HPDE6-E6E7 (cell line): ENCODE data around the gene CAMTA2.
A peak's percentile ranks its signal among the peaks of the same experiment; 100 is the strongest.

Experiments
- DNase-seq: peaks from one replicate; pipeline ENCODE4 v3.0.0; 2011; ENCODE audit warnings: missing footprints; ENCODE audit errors: extremely low spot score

The CAMTA2 gene

DNA sequence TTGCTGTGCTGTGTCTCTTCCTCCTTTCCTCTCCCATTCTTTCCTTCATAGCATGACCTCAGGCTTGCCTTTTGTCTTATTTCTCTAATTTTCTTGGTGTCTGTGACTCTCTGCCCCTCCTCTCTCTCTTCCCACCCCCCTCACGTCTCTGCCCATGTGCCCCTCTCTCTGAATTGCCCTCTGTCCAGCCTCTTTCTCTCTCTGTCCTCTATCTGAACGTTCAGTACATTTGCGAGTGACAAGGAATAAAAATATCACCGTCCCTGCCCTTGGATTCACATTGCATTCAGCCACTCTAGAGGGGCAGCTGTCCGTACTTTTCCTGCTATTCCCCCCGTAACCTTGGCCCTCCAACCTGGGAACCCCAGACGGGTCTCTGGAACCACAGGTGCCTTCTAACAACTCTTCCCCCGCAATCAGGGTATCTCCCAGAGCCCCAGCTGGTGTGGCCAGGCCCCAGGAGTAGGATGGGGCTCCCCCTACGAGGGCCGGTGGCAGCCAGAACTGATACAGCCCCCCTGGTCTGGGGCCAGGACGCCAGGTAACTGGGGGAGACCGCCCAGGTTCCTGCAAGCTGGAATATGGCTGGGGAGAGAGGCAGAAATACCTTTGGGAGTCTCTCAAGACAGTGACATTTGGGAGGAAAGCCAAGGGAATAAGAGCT is 12.1 kb upstream of the CAMTA2 start:
- DNase-seq: no peak

DNA sequence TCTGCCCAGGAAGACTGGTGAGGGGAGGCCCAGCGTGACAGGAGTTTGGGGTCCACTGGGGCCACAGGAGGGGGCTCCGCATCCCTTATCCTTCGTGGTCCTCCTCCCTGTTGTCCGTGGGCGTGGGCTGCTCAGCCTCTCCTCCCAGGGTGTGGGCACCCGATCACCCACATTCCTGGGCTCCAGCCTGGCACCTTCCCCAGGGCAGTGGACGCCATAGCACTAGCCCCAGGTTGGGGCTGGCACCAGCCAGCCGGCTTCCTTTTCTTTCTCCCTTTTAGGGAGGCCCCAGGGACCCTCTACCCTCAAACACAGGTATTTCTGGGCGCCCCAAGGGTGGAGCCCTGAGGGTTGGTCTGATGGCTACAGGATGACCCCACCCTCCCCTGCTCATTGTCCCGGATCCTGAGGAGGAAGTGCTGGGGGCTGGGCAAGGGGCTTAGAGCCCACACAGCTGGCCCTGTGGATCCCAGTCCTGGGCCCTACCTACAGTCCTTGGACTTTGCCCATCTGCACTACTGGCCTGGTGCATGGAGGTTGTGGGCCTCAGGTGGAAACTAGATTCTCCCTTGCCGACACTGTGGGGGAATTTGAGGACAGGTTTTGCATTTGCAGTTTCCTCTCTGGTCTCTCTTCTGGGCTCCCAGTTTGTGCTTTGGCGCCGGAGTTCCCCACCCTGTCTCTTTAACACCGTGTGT is 11.4 kb upstream of the CAMTA2 start:
- peak; percentile 23 for DNase-seq

DNA sequence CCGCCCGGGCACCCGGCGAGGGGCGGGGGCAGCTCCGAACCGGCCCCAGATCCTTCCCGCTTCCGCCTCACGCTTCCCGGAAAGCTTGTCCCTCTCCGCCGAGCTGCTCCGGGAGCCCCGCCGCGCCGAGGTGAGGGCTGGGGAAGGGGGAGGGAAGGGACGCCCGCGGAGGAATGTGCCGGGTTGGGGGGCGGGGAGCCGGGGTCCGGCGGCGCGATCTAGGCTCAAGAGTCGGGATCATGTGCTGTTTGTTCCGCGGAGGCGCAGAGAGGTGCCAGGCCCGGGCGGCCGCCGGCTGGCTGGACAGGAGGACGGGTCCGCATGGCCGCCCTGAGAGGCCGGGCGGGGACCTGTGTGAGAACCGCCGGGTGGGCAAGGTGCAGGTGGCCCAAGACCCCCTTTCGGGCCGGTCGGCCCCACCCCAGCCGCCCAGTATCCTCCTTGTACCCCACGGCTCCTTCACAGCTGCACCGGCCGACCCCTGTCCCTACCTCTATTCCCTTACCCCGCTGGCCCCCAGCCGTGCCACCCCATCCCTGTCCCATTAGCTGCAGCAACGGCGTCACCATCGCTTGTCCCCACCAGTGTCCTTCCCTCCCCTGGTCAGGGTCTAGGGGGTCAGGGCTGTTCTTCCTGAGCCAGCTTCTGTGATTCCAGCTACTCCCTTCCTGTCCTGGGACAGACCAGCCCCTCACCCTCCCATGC is 10.7 kb upstream of the CAMTA2 start:
- DNase-seq: peak; percentile 13

DNA sequence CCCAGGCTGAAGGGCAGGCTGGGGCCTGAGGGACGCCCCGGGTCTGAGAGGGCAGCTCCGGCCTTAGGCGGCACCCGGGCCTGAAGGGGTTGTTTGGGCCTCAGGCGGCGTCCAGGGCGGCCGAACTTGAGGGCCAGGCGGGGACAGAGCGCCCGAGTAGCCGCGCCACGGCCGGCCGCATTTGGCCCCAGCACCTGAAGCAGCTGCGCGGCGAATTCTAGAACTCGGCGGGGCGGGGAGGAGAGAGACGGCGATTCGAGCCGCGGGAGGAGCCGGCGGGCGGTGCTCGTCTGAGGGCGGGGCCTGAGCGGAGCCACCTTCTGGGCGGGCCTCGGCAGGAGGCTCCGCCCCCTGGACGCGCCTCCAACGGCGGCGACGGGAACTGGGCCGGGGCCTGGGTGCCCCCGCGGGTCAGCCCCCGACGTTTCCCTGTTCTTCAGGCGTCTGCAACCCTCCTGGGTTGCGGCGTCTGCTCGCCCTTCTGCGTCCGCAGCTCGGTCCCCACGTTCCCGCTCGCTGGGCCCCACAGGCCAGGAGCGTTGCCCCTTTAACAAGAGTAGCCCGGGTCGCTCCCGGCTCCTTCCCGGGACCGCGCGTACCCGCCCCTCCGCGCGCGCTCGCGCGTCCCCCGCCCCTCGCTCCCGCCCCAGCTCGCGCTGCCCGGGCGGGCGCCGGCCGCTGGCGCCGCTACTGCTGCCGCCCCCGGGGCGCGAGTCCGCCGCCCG is 10.0 kb upstream of the CAMTA2 start, which contains the start of the genes INCA1 and KIF1C:
Gene INCA1 (minus strand): TSS at position 221 of the 725 bp plus-strand sequence. CDS start 3,085 bp downstream, outside the sequence.
Gene KIF1C (plus strand): TSS at position 649 of the 725 bp plus-strand sequence. CDS start 2,297 bp downstream, outside the sequence.
- DNase-seq: peak; percentile 96

DNA sequence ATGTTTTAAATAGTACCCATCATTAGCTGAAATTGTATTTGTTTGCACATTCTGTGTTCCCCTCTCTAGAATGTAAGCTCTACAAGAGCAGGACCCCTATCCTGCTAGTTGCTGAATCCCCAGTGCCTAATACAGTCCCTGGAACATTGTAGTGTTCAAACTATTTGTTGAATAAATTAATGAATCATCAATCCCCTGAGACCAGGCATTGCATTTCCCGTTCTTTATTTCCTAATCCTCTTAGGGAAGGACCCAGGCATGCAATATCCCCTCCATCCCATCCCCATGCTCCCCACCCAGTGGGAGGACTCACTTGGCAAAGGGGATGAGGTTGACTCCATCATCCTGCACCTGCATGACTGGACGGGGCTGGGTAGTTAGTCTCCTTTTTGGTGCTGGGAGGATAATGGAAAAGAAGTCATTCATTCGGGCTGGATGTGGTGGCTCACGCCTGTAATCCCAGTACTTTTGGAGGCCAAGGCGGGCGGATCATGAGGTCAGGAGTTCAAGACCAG is 6.7 kb upstream of the CAMTA2 start:
- no peak for DNase-seq

DNA sequence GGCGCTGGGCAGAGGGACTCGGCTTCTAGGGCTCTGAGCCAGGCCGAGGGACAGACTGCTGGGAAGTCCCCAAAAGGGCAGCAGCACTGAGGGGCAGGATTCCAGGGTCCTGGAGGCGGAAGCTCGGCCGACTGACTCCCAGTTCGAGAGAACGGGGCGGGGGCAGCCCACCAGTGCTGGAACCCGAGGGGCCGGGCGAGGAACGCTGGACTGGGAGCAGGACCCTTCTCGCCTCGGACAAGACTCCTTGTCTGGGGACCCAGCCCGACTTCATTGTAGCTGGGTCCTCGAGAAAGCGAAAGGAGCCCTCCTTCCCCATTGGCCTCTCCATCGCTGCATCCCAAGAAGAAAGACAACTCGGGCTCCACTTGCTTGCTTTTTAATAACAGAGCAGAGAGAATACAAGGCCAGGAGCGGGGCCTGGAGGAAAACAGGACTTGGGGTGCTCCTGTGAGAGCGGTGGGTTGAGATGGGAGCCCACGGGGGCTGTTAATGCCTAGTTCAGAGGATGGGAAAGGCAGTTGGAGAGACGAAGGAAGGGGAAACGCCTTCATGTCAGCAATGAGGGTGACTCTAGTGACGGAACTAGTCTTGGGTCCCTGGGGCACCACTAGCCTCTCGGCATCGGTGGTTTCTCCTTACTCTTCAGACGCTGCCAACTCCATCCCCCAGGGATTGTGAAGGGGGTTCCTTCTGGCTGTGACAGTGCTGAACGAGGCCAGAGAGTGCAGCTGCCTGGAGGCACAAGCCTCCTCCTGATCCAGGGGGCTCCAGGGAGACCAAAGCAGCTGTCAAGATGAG is 492 bp upstream of the CAMTA2 start:
- DNase-seq: no peak

DNA sequence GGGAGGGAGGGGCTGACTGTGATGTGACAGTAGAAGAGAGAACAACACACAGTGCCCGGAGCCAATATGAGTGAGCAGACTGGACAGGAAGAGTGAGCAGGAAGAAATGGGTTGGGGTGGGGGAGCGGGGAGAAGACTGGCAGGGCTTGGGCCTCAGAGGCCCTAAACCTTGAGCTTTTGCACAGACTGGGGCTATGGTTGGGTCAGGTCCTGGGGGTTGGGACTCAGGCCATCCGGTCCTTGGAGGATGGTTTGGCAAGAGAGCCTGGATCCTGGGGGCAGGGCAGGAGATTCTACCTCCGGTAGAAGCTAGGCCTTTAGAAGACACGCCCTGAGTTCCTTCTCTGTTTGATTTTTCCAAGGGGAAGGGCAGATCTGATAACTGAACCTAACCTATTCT is 1.1 kb downstream of the CAMTA2 start:
- DNase-seq: no peak

DNA sequence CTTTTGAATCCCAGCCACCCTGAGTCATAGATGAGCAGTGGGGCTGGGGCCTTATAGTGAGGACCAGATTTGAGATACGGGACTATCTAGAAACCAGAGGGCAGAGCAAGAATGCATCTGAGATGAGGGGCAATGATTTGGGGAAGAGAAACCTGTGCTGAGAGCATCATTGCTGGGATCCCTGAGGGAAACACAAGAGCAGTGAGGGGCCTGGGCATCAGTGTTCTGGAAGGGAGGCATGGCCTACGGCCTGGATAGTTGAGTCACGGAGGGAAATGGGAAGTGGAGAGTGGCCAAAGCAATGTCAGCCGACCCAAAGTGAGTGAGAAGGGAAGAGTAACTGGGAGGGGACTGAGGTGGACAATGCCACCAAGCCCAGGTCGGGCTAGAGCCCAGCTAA is 5.2 kb downstream of the CAMTA2 start:
- no peak for DNase-seq

DNA sequence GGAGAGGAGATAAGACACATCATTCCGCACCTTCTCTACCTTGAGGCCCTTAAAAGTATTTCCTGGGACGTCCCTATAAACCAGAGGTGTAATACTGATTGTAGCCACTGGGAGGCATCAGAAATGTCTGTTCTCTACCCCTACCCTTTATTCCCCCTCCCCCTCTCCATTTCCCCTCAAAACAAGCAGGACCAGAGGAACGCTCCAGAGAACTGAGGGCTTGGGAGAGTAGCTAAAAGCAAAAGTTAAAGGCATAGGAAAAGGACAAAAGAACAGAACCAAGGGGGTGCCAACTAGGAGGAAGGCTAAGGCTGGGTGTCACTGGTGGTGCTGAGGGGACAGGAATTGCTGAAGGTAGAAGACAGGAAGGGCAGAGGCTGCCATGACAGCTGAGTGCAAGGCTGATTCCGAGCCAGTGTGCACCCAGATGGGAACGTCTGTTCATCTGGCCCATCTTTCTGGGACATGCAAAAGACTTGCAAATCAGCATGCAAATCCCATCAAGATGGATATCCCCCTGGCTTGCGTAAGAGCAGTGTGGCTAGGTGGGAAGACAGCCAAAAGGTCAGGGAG is 6.7 kb downstream of the CAMTA2 start:
- DNase-seq: no peak

DNA sequence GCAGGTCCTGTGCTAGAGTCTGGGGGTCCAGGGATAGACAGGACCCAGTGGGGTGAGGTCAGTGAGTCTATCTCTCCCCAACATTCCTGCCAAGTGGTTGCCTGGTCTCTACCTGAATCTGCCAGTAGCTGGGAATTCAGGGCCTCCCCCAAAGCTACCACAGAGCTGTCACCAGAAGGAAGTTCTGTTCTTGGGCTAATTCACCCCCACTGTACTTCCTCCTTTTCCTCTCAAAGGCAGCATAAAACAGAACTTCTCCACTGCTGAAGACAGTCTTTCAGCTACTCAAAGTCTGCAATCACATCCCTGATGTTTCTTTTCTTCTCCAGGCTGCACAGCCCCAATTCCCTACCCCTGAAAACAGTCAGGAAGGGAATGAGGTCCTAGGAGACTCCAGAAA is 8.7 kb downstream of the CAMTA2 start:
- DNase-seq: no peak

DNA sequence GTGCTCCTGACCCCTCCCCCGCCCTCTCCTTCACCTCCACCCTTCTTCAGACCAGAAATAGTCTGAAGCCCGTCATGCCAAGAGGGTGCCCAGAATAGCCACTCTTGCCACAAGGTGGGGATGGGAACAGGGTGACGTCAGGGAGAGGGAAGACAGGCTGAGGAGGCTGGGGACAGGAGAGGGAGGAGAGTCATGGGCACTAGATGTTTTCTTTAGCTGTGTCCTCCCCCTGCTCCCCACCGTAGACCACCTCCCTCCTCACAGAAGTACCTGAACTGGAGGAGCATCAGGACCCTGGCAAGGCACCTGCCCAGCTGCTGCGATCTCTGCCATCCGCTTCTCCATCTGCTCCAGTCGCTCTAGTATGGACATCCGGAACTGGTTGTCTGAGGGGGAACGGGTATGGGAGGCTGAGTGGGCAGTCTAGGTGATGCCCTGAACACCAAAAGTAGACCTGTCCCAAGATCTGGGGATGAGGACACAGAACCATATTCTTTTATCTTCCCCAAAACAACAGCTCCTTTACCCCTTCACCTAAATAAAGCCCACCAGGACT is 13.3 kb downstream of the CAMTA2 start:
- DNase-seq: no peak

DNA sequence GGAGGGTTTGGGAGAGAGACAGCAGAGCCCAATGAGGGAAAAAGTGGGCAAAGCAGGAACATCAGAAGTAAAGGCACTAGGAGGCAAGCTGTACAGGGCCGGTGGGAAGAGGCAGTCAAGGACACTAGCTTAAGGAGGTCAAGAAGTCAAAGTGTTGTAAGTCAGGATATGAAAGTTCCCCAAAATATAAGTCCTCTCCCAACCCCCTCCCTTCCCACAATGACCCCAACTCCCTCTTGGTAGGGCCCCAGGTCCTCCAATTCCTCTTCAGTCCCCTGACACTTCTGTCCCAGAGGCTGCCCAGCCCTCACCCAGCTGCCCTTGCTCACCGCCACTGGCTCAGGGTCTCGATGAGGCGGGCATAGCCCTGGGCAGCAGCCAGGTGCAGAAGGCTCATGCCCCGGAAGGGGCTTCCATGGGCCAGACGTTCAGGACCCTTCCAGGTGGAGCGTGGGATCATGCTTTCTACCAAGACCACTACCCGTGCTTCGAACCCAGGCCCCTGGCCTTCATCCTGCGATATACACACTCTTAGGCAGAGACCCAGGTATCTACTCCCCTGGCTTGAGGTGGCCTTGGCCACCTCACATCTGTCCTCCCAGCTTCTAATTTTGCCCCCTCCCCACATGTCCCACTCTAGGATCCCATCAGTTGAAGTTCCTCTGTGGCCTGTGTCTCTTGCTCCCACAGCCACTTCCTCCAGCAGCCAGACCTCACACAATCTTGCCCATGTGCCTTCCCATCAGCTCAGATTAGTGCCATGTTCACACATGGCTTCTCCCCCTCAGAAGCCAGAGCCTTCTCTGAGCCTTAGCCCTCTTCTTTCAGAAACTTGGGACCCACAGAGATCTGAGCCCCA is 14.0 kb downstream of the CAMTA2 start:
- no peak for DNase-seq

DNA sequence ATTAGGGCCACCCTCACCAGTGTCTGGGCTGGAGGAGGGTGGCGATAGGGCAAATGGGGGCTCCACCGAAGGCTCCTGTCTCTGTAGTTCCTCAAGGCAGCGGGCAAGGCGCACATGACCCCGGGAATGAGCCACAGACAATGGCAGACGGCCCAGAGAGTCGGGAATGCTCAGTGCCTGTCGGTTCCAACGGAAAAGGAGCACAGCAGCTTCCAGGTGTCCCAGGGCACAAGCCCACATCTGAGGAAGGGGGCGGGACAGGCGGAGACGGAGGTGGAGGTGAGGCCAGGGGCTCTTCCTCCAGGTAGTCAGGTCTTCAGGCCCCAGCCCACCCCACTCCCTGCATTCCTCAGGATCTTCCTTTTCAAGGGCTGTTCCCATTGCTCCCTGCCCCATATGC is 14.7 kb downstream of the CAMTA2 start:
- no peak for DNase-seq

DNA sequence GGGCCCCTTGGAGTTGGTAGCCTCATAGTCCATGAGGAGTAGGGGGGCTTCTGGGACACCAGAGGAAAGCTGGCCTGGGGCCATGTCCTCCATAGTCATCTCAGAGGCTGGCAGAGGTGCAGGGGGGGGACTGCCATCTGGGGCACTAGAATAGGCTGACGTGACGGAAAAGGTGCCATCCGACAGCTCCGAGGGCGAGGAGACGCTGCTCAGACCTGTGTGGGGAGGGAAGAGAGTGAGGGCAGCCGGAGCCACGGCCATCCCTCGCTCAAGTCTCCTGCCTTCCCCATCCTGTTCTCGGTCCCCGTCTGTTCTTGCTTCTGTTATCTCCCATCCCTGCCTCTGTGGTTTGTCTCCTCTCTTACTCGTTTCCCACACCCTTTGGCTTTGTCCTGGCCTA is 15.2 kb downstream of the CAMTA2 start:
- DNase-seq: no peak

DNA sequence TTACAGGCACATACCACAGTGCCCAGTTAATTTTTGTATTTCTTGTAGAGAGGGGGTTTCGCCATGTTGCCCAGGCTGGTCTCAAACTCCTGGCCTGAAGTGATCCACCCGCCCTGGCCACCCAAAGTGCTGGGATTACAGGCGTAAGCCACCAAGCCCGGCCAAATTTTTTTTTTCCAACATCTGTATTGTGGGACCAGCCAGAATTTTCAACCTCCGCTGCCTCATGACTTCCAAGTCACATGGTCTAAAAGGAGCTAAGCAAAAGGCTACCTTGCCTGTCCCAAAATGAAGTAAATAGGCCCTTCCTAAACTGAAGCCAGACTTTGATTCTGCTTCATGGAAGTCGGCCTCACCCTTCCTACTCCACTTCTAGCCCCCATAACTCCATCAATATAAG is 15.6 kb downstream of the CAMTA2 start:
- DNase-seq: no peak

DNA sequence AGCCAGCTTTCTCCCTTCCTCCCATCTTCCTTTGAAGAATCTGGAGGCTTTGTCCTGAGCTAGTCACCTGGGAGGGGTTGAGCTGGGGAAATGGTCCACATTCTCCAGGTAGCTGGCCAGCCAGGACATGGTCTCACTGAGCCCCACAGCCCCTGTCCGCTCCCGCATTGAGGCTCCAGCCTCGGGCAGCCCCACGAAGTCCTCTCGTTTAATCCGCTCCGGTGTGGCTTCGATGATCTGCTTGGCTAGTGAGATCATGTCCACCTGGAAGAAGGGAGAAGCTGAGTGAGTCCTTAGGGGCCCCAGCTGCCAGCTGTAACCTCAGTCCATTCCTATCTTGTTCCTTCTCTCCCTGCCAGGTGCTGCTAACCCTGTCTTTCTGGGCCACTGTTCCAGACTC is 17.2 kb downstream of the CAMTA2 start:
- DNase-seq: no peak

DNA sequence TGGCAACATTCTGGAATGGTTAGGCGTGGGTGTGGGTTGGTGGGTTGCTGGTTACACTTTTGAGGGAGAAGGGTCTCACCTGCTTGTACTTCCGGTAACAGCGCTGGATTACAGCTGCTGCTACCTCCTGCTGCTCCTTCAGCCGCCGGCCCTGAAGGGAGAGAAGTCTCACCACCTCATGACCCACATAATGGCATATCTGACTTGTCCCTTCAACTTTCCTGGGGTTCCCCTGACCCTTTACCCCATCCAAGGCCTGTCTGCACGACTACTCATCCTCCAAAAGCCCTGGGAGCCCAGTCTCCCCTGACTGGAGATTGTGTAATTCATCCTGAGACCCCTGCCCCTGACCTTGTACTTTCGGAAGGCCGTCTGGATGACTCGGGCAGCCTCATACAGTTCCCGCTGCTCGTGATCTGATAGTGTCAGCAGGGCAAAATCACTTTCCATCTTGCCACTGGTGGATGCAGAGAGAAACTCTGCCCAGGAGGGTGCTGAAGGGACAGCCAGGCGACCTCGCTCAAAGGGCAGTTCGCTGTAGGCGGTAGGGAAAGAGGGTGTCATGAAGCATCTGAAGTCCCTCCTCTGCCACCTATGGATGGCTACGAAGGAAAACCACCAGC is 17.8 kb downstream of the CAMTA2 start:
- no peak for DNase-seq

DNA sequence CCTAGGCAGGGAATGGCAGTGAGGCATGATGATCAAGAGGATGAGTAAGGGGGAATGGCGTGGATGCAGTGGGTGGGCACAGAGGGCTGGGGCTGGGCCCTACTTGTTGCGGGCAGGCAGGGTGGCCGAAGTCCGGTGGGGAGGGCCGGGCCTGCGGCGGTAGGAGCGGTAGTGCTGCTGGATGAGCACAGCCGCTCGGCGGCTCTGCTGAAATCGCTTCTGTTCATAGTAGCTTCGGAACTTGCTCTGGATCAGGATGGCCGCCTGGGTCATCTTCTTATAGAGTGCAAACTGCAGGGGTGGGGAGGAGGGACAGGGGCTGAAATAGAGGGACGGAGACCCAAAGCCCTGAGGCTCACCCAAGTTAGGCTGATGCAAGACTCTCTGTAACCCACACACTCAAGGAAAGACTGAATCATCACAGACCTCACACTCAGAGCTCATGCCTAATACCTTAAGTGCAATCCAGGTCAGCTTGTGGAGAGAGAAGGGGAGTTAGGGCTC is 18.4 kb downstream of the CAMTA2 start:
- DNase-seq: peak; percentile 29
